ENCODE measurements around the gene ARHGDIA. TPM values are rescaled to one million over a fixed set of nuclear protein-coding genes. Genes with fewer than 3 reads are reported as not detected.
A peak's percentile ranks its signal among the peaks of the same experiment; 100 is the strongest.

ARHGDIA gene
- total RNA-seq, 1 experiment from 2014 or later: 247 TPM

DNA sequence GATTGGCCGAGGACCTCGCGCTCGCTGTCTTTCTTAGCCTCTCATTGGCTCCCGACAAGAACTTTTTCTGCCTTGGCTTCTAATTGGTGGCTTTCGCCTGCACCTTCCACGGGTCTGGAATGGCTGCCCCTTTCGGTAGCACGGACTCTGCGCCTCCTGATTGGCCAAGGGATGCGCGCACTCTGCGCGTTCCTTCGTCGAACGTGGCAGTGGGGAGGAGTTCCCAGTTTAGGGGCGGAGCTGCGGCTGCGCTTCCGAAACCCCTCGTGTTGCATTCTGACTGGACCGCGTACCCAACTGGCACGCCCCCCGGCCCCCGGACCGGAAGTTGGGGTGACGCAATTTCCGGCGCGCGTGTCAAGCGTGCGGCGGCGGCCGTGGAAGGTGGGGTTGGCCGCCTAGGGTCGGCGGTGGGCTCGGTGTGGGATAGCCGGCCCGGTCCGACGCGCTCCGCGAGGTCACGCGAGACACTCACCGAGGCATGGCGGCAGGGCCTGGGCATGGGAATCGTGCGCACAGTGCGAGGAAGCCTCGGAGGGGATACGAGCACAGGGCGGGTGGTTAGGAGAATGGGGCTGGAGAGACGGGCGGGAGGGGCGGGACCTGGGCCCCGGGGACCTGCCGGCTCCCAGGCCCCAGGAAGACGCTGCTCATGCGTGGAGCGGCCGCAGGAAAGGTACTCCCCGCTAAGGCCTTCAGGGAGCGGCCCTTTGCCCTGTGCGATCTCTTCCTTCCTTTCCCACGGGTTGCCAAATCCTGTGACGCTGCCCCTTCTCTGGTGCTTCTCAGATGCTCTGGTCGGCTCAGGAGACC, 10.2 kb downstream of the ARHGDIA start (continued):
- TF ChIP-seq ARID4B (CRISPR knock-in tag; IDR thresholded peaks at IDR 0.05; ENCODE audit: borderline replicate concordance) (peak; percentile 78; the same call in 1 of the 2 replicates), GABPB1 (CRISPR knock-in tag; IDR thresholded peaks at IDR 0.05) (peak; percentile 99), NR2C2 (CRISPR knock-in tag; IDR thresholded peaks at IDR 0.05) (no peak), ZNF423 (CRISPR knock-in tag; IDR thresholded peaks at IDR 0.05) (peak; percentile 91), ZSCAN18 (CRISPR knock-in tag; IDR thresholded peaks at IDR 0.05) (peak; percentile 99), E2F4 (CRISPR knock-in tag; IDR thresholded peaks at IDR 0.05; ENCODE audit: borderline replicate concordance, low read depth) (0 out of 2 replicates have a peak, but pooled peaks have one; percentile 32), ZNF232 (CRISPR knock-in tag; IDR thresholded peaks at IDR 0.05) (no peak)
- TF ChIP-seq, protein P1, sequence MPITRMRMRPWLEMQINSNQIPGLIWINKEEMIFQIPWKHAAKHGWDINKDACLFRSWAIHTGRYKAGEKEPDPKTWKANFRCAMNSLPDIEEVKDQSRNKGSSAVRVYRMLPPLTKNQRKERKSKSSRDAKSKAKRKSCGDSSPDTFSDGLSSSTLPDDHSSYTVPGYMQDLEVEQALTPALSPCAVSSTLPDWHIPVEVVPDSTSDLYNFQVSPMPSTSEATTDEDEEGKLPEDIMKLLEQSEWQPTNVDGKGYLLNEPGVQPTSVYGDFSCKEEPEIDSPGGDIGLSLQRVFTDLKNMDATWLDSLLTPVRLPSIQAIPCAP (CRISPR knock-in tag; IDR thresholded peaks at IDR 0.05): no peak
- TF ChIP-seq, protein P2, sequence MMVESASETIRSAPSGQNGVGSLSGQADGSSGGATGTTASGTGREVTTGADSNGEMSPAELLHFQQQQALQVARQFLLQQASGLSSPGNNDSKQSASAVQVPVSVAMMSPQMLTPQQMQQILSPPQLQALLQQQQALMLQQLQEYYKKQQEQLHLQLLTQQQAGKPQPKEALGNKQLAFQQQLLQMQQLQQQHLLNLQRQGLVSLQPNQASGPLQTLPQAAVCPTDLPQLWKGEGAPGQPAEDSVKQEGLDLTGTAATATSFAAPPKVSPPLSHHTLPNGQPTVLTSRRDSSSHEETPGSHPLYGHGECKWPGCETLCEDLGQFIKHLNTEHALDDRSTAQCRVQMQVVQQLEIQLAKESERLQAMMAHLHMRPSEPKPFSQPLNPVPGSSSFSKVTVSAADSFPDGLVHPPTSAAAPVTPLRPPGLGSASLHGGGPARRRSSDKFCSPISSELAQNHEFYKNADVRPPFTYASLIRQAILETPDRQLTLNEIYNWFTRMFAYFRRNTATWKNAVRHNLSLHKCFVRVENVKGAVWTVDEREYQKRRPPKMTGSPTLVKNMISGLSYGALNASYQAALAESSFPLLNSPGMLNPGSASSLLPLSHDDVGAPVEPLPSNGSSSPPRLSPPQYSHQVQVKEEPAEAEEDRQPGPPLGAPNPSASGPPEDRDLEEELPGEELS (CRISPR knock-in tag; IDR thresholded peaks at IDR 0.05): peak; percentile 28

DNA sequence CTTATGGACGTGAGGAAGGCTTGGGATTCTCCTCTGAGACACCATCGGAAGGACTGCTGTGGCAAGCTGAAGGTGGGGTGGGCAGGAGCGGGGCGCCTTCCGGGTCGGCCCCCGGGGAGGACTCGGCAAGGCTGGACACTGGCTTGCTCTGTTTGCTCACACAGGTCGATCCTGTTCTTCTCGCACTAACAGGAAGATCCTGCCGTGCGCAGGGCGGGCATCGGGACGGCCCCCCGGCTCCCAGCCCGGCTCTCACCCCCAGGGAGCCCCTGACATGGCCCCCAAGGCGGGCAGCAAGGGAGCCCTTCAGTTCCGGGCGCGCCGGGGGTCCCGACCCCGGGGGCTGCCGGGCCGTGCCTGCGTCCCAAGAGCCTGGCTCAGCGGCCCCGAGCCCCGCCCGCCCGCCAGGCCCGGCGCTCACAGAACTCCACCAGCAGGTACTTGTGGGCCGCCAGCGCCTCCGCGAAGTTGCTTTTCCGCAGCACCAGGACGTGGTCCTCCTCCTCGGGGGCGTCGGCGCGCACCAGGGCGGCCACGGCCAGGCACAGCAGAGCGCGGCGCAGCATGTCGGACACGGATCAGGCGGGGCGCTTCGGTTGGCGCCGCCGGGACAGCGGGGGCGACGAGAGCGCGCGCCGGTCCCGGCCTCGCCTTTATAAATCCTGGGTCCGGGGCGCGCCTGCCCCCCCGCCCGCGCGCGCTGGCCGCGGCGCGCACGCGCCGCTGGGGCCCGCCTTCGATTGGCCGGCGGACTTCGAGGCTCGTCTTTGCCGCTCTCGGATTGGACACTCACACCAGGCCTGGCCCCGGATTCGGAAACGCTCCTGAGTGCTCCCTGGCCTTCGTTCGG, 11.0 kb downstream of the ARHGDIA start, which contains the start of gene P4HB:
P4HB (minus strand) TSS at position 630 of the 850 bp plus-strand sequence; CDS start at position 566, 64 bp downstream.
- peaks cover 36% of the 10 kb centered on the region for H3K36me3 Mint-ChIP-seq
- no peaks in the 10 kb centered on the region for H3K9me3 Mint-ChIP-seq
- peak within 1 kb of the TSS; percentile 95 for H3K4me3 Mint-ChIP-seq
- no peaks in the 10 kb centered on the region; the same call in 1 of the 2 replicates for H3K27me3 Mint-ChIP-seq (ENCODE audit: low read depth)
- ATAC-seq (no peak), DNase-seq (ENCODE audit: low spot score) (no peak)
- ChIA-PET CTCF (interaction anchor here (0.7 to 1.0 kb wide), 3 partner anchors 9 to 149 kb away, joined by 3 to 12 read pairs (median 4); no protein-coding TSS in a partner anchor), POLR2A (interaction anchor here (1.6 kb wide), 1 partner anchor 10 kb away, joined by 12 read pairs; no protein-coding TSS in a partner anchor)
- peak within 1 kb of the TSS; percentile 98 for H3K27ac Mint-ChIP-seq
- peaks cover 25% of the 10 kb centered on the region for H3K4me1 Mint-ChIP-seq
- TF ChIP-seq ARID4B (CRISPR knock-in tag; IDR thresholded peaks at IDR 0.05; ENCODE audit: borderline replicate concordance): peak; percentile 77
- TF ChIP-seq MYBL2 (CRISPR knock-in tag; IDR thresholded peaks at IDR 0.05): peak; percentile 38; the same call in 1 of the 2 replicates
- TF ChIP-seq RORB (CRISPR knock-in tag; IDR thresholded peaks at IDR 0.05): peak; percentile 61; the same call in 1 of the 2 replicates
- TF ChIP-seq ESRRA (CRISPR knock-in tag; IDR thresholded peaks at IDR 0.05; ENCODE audit: borderline replicate concordance): 0 out of 2 replicates have a peak, but pooled peaks have one; percentile 60
- TF ChIP-seq SMAD3 (CRISPR knock-in tag; IDR thresholded peaks at IDR 0.05; ENCODE audit: borderline replicate concordance): peak; percentile 7; the same call in 1 of the 2 replicates
- TF ChIP-seq USF1 (CRISPR knock-in tag; IDR thresholded peaks at IDR 0.05): 0 out of 2 replicates have a peak, but pooled peaks have one; percentile 20
- TF ChIP-seq ZNF232 (CRISPR knock-in tag; IDR thresholded peaks at IDR 0.05): no peak
- peak; percentile 55; the same call in 1 of the 2 replicates for TF ChIP-seq KAT7 (CRISPR knock-in tag; IDR thresholded peaks at IDR 0.05; ENCODE audit: borderline replicate concordance)
- TF ChIP-seq ETV6 (CRISPR knock-in tag; IDR thresholded peaks at IDR 0.05): 0 out of 2 replicates have a peak, but pooled peaks have one; percentile 63
